GM21619 (cell line): Measurements from ENCODE around the gene AK8.

Source experiments
- ATAC-seq: cut with Tn5 transposase; IDR thresholded peaks from one replicate; pipeline ENCODE4 v1.9.1; 2021; ENCODE audit not compliant: unreplicated experiment

Gene AK8

GRCh38 chr9:132826621-132827365, 51.3 kb downstream of the AK8 start:
- no peak for ATAC-seq

GRCh38 chr9:132826131-132826530, 52.0 kb downstream of the AK8 start:
- ATAC-seq, result no peak

GRCh38 chr9:132825430-132825829, 52.7 kb downstream of the AK8 start:
- ATAC-seq, result no peak

- no peak for ATAC-seq
These were observed 53.1 kb downstream of the AK8 start for GRCh38 chr9:132824951-132825350.

- no peak for ATAC-seq
These were observed 53.9 kb downstream of the AK8 start for GRCh38 chr9:132824151-132824550.

- ATAC-seq, result no peak
These were observed 54.5 kb downstream of the AK8 start for GRCh38 chr9:132823370-132824145.

- no peak for ATAC-seq
These were observed 57.7 kb downstream of the AK8 start for GRCh38 chr9:132820169-132820944.

GRCh38 chr9:132818588-132818987, 59.5 kb downstream of the AK8 start:
- ATAC-seq, result no peak

GRCh38 chr9:132814937-132815336, 63.1 kb downstream of the AK8 start:
- ATAC-seq, result no peak

GRCh38 chr9:132813115-132813771, 64.8 kb downstream of the AK8 start:
- ATAC-seq, result no peak

GRCh38 chr9:132811985-132812384, 66.1 kb downstream of the AK8 start:
- no peak for ATAC-seq

GRCh38 chr9:132810314-132810713, 67.8 kb downstream of the AK8 start:
- ATAC-seq, result no peak

- ATAC-seq, result no peak
These were observed 68.3 kb downstream of the AK8 start for GRCh38 chr9:132809677-132810271.

GRCh38 chr9:132808645-132809044, 69.4 kb downstream of the AK8 start:
- no peak for ATAC-seq

- ATAC-seq, result no peak
These were observed 71.2 kb downstream of the AK8 start for GRCh38 chr9:132806723-132807421.

GRCh38 chr9:132806306-132806705, 71.8 kb downstream of the AK8 start:
- no peak for ATAC-seq

GRCh38 chr9:132804576-132805295, 73.3 kb downstream of the AK8 start:
- ATAC-seq, result no peak

- ATAC-seq, result no peak
These were observed 75.8 kb downstream of the AK8 start for GRCh38 chr9:132802121-132802795.

GRCh38 chr9:132801659-132802058, 76.4 kb downstream of the AK8 start:
- no peak for ATAC-seq
